HG02610 (cell line): ENCODE results near the gene MAP2K1.
"Not testable (repeated sequence)": the region's sequence is repeated elsewhere in the genome, so short reads cannot be mapped to it uniquely, and the experiment has no call there.

Experiments used
- ATAC-seq: cut with Tn5 transposase; IDR thresholded peaks from one replicate; pipeline ENCODE4 v1.9.1; 2021; ENCODE audit warnings: mild to moderate bottlenecking, moderate library complexity; ENCODE audit not compliant: unreplicated experiment

The MAP2K1 gene

GRCh38 chr15:66390678-66391077 lies 4.0 kb downstream of the MAP2K1 start:
- ATAC-seq: peak; percentile 30

- ATAC-seq: not testable (repeated sequence)
These were observed 6.3 kb downstream of the MAP2K1 start for GRCh38 chr15:66393037-66393436.

GRCh38 chr15:66394472-66394871 lies 7.8 kb downstream of the MAP2K1 start:
- no peak for ATAC-seq

GRCh38 chr15:66394915-66395314 lies 8.2 kb downstream of the MAP2K1 start:
- ATAC-seq: no peak

GRCh38 chr15:66399276-66399675 lies 12.6 kb downstream of the MAP2K1 start:
- no peak for ATAC-seq

- no peak for ATAC-seq
These were observed 13.7 kb downstream of the MAP2K1 start for GRCh38 chr15:66400351-66400774.

GRCh38 chr15:66401130-66402021 lies 14.7 kb downstream of the MAP2K1 start:
- no peak for ATAC-seq

GRCh38 chr15:66402761-66403284 lies 16.1 kb downstream of the MAP2K1 start:
- no peak for ATAC-seq

GRCh38 chr15:66403323-66403722 lies 16.6 kb downstream of the MAP2K1 start:
- ATAC-seq: no peak

- no peak for ATAC-seq
These were observed 17.4 kb downstream of the MAP2K1 start for GRCh38 chr15:66404122-66404521.

GRCh38 chr15:66404532-66404931 lies 17.8 kb downstream of the MAP2K1 start:
- no peak for ATAC-seq

GRCh38 chr15:66405007-66405406 lies 18.3 kb downstream of the MAP2K1 start:
- ATAC-seq: no peak

GRCh38 chr15:66405615-66406014 lies 18.9 kb downstream of the MAP2K1 start:
- no peak for ATAC-seq

- no peak for ATAC-seq
These were observed 21.5 kb downstream of the MAP2K1 start for GRCh38 chr15:66408254-66408653.

GRCh38 chr15:66408675-66409282 lies 22.1 kb downstream of the MAP2K1 start:
- ATAC-seq: no peak

GRCh38 chr15:66409565-66410108 lies 22.9 kb downstream of the MAP2K1 start:
- ATAC-seq: no peak

- ATAC-seq: no peak
These were observed 24.5 kb downstream of the MAP2K1 start for GRCh38 chr15:66411190-66411589.

- no peak for ATAC-seq
These were observed 25.5 kb downstream of the MAP2K1 start for GRCh38 chr15:66412220-66412619.

GRCh38 chr15:66413579-66413978 lies 26.9 kb downstream of the MAP2K1 start:
- ATAC-seq: no peak

- ATAC-seq: no peak
These were observed 28.6 kb downstream of the MAP2K1 start for GRCh38 chr15:66415360-66415759.

GRCh38 chr15:66417736-66418135 lies 31.0 kb downstream of the MAP2K1 start:
- ATAC-seq: no peak

GRCh38 chr15:66419471-66419870 lies 32.8 kb downstream of the MAP2K1 start:
- ATAC-seq: no peak
